Osteocyte (in vitro differentiated cells): ENCODE data around the gene KERA. TPM values are rescaled to one million over a fixed set of nuclear protein-coding genes. Genes with fewer than 3 reads are reported as not detected.

Source experiments
- DNase-seq: peaks from one replicate; pipeline ENCODE4 v3.0.0; 2021; ENCODE audit warnings: mixed read lengths; ENCODE audit not compliant: unreplicated experiment; ENCODE audit errors: extremely low spot score
- H3K27ac Mint-ChIP-seq: one replicate; pipeline ENCODE4 v1.8.0; 2021; ENCODE audit warnings: mild to moderate bottlenecking, mixed read lengths; ENCODE audit not compliant: unreplicated experiment
- H3K27me3 Mint-ChIP-seq: one replicate; pipeline ENCODE4 v1.8.0; 2021; ENCODE audit warnings: mixed read lengths; ENCODE audit not compliant: unreplicated experiment
- H3K36me3 Mint-ChIP-seq: one replicate; pipeline ENCODE4 v1.8.0; 2021; ENCODE audit warnings: mixed read lengths; ENCODE audit not compliant: unreplicated experiment
- H3K4me1 Mint-ChIP-seq: one replicate; pipeline ENCODE4 v1.8.0; 2021; ENCODE audit warnings: mixed read lengths; ENCODE audit not compliant: unreplicated experiment
- H3K4me3 Mint-ChIP-seq: one replicate; pipeline ENCODE4 v1.8.0; 2021; ENCODE audit warnings: mild to moderate bottlenecking, moderate library complexity, mixed read lengths; ENCODE audit not compliant: unreplicated experiment
- H3K9me3 Mint-ChIP-seq: one replicate; pipeline ENCODE4 v1.8.0; 2021; ENCODE audit warnings: mixed read lengths; ENCODE audit not compliant: unreplicated experiment
- total RNA-seq: library from RNA; stranded (reverse); gene quantifications from 2 replicates; pipeline ENCODE4 v1.2.1, GENCODE V29; 2021
- TF ChIP-seq, protein P1 (sequence below): fragments of 200-600 bp; sonication (generic); IDR thresholded peaks from 2 replicates; pipeline ENCODE4 v1.5.0; 2021; ENCODE audit warnings: antibody characterized with exemption, mild to moderate bottlenecking, moderate library complexity

KERA gene
- total RNA-seq, 1 donor from 2014 or later = not detected

DNA sequence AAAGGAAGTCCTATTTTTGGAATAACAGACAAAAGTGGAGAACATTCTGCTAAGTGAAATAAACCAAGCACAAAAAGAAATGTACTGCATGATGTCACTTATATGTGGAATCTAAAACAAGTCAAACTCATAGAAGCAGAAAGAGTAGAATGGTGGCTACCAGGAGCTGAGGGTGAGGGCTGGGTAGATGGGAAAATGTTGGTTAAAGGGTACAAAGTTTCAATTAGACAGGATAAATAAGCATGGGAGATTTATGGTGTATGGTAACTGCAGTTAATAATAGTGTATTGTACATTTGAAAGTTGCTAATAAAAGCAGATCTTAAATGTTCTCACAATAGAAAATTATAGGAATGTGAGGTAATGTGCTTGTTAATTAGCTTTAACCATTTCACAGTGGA lies 40.6 kb upstream of the KERA start:
- Mint-ChIP-seq H3K36me3 (peaks cover 8% of the 10 kb centered on the region), H3K4me3 (no peak overlapping the region), H3K4me1 (peaks cover 52% of the 10 kb centered on the region), H3K27ac (peak overlapping the region; percentile 81), H3K9me3 (peaks cover 5% of the 10 kb centered on the region), H3K27me3 (no peaks in the 10 kb centered on the region)
- no peak for DNase-seq
- TF ChIP-seq, protein P1, sequence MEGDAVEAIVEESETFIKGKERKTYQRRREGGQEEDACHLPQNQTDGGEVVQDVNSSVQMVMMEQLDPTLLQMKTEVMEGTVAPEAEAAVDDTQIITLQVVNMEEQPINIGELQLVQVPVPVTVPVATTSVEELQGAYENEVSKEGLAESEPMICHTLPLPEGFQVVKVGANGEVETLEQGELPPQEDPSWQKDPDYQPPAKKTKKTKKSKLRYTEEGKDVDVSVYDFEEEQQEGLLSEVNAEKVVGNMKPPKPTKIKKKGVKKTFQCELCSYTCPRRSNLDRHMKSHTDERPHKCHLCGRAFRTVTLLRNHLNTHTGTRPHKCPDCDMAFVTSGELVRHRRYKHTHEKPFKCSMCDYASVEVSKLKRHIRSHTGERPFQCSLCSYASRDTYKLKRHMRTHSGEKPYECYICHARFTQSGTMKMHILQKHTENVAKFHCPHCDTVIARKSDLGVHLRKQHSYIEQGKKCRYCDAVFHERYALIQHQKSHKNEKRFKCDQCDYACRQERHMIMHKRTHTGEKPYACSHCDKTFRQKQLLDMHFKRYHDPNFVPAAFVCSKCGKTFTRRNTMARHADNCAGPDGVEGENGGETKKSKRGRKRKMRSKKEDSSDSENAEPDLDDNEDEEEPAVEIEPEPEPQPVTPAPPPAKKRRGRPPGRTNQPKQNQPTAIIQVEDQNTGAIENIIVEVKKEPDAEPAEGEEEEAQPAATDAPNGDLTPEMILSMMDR = no peak

DNA sequence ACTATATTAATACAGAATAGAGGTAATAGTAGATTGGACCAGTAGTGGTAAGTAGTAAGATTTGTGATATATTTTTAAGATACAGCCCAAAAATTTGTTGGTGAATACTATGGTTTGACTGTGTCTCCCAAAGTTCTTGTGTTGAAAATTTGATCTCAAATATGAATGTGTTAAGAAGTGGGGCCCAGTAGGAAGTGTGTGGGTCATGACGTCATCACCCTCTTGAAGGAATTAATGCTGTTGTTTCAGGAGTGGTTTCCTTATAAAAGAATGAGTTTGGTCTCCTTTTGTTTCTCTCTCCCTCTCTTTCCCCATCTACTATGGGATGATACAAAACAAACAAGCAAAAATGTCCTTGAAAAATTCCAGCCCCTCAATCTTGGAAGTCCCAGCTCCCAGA lies 37.1 kb upstream of the KERA start:
- Mint-ChIP-seq H3K9me3 (peaks cover 12% of the 10 kb centered on the region), H3K27ac (no peak overlapping the region)

DNA sequence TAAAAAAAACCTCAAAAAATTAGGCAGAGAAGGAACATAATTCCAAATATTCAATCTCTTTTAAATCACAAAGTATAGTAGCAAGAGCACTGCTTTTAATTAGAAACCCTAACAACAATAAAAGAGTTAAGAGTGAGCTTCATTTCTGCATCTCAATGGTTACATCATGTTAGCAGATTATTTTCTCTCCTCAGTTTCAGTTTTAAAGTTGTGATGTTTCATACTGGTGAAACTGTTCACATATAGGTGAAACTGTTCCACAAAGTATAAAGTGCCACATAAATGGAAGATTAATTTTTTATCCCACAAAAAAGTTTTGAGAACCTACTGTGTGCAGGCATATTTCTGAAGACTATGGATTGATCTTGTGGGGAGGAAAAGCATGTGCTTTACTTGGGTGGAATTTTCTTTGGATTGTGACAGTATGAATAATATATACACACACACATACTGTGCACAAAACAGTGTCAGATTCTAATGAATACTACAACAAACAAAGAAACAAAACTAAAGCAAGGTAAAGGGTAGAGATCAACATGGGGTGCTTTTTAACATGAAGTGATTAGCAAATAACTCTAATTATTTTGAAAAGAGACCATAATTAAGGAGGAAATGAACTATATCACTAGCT lies 36.3 kb upstream of the KERA start:
- TF ChIP-seq, protein P1 = no peak
- no peak for DNase-seq
- Mint-ChIP-seq H3K4me3 (no peak overlapping the region), H3K27ac (peak overlapping the region; percentile 43), H3K36me3 (peaks cover 13% of the 10 kb centered on the region), H3K4me1 (peaks cover 36% of the 10 kb centered on the region), H3K9me3 (peaks cover 20% of the 10 kb centered on the region), H3K27me3 (no peaks in the 10 kb centered on the region)

More for the DNA sequence above, 37.1 kb upstream of the KERA start:
- Mint-ChIP-seq H3K27me3 (no peaks in the 10 kb centered on the region), H3K36me3 (peaks cover 8% of the 10 kb centered on the region), H3K4me3 (no peak overlapping the region), H3K4me1 (peaks cover 44% of the 10 kb centered on the region)
- TF ChIP-seq, protein P1 = no peak
- DNase-seq = no peak

DNA sequence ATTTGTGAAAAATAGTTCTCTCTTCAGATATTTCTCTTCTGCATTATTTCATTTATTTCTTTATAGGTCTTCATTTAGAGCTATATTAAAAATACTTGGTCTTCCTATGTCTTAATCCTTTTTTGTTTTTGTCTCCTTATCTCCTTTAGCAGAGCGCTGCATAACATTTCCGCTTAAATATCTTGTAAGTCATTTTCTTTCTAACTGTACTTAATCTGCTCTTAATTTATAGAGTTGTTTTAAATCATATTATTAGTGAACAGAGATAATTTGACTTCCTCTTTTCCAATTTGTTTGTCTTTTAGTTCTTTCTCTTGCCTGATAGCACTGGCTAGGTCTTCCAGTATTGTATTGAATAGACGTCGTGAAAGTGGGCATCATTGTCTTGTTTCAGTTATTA lies 35.5 kb upstream of the KERA start:
- Mint-ChIP-seq H3K4me1 (peaks cover 28% of the 10 kb centered on the region), H3K27me3 (no peaks in the 10 kb centered on the region), H3K9me3 (peaks cover 27% of the 10 kb centered on the region)

More for the DNA sequence above, 35.5 kb upstream of the KERA start:
- DNase-seq = no peak
- H3K27ac Mint-ChIP-seq = peak overlapping the region; percentile 43
- H3K4me3 Mint-ChIP-seq = no peak overlapping the region
- TF ChIP-seq, protein P1 = no peak
- H3K36me3 Mint-ChIP-seq = peaks cover 18% of the 10 kb centered on the region
